ENCODE results near the gene LYPD1.

DNA sequence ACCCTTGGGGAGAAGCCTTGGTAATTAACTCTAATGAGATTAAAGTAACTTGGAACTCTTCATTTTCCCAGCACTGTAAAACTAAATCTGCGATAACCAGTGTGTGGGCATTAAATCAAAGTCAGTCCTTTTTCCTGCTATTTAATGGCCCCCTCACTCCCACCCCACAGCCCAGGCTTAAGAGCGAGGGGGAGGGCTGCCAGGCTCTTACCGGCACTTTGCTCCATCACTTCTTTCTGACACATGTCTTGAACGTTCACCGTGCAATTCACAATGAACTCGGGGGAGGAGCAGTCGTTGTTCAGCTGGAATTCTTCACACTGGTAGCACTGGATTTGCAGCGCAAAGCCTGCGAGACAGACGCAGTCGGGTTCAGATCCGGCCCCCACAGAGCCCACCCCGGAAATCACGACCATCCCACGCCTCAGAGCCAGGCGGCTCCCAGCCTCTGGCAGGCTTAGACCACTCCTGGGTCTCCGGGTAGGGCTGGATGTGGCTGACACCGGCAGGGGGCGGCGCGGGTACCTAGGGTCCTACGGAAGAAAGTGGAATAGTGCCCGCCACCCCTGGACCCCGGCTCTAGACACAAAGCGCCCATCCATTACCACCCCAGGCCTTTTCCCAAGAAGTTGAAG, 1.7 kb downstream of the LYPD1 start:
- no peak for TF ChIP-seq ZNF274 (IDR thresholded peaks at IDR 0.05; ENCODE audit: low read depth, low read length)
- no peak for TF ChIP-seq SUZ12 (IDR thresholded peaks at IDR 0.05; ENCODE audit: extremely low read depth, insufficient read depth, insufficient read length)
- no peak for TF ChIP-seq YY1 (IDR thresholded peaks at IDR 0.05; ENCODE audit: insufficient read depth, insufficient read length)
